HG02678 (cell line): Measurements from ENCODE around the gene C11orf91.
"Not testable (repeated sequence)": the region's sequence is repeated elsewhere in the genome, so short reads cannot be mapped to it uniquely, and the experiment has no call there.

Experiments used
- ATAC-seq: cut with Tn5 transposase; IDR thresholded peaks from one replicate; pipeline ENCODE4 v1.9.1; 2021; ENCODE audit warnings: mild to moderate bottlenecking, moderate library complexity; ENCODE audit not compliant: unreplicated experiment

Gene C11orf91

DNA sequence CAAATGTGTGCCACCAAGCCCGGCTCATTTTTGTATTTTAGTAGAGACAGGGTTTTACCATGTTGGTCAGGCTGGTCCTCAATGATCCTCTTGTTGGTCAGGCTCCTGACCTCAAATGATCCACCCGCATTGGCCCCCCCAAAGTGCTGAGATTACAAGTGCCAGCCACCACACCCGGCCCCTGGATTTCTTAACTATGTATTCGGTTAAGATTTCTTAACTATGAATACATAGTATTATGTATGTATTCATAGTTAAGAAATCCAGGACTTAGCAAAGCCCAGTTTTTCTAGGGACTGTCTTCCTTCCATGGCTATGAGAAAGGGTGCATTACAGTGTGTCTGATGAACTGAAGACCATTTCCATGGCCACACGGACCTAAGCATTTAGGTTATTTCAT lies 1.7 kb downstream of the C11orf91 start:
- no peak for ATAC-seq

DNA sequence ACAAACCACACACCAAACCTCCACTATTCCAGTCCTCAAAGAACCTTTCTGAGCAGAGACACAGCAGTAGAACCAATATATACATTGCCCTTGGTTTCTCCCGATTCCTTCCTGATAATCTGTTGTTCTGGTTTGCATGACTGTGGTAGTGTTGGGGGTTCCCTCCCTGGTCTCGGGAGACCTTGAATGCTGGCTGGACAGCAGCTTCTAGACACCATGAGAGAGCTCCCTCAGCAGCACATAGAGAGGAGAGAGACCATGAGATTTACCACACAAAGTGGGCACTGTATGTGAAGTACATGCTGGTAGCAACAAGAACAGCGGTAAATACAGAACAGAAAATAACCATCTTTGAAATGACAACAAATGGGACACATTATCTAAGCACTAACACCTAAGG lies 2.6 kb downstream of the C11orf91 start:
- ATAC-seq: no peak

DNA sequence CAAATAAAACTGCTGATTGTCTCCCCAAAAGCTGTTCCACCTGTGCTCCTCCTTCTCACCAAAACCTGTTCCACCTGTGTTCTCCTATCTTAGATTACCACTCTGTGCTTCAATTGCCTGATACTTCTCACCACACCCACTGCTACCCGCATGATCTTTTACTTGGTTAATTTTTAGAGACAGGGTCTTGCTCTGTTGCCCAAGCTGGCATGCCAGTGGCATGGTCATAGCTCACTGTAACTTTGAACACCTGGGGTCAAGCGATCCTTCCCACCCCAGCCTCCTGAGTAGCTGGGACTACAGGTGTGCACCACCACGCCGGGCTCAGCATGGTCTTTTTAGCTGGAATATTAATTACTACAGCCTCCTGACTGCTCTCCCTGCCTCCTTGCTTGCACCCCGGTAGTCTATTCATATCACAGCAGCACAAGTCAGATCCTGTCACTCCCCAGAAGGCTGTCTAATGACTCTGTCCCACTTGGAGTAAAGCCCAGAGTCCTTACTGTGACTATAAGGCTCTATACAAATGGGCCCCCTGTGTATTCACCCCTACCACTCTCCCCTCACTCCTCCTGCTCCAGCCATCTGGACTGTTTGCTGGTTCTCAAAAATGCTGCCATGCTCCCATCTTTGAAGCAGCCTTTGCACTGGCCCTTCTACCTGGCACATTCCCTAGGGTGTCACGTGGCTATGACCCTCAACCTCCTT lies 3.5 kb downstream of the C11orf91 start:
- ATAC-seq: no peak

DNA sequence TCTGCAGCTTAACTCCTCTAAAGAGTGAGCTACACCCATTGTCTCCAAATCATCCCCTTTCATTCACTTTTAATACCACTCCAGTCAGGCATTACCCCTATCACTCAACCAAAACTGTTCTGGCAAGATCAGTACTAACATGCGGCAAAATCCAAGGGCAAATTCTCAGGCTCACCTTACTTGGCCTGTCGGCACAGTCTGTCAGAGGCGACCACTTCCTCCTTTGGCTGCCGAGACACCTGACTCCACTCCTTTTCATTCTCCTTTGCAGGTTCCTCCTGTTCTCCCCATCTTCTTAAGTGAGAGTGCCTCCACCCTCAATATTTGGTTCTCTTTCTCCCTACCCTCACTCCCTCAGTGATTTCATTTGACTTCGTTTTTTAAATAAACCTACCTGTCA lies 4.2 kb downstream of the C11orf91 start:
- ATAC-seq: no peak

GRCh38 chr11:33695051-33695566 lies 5.5 kb downstream of the C11orf91 start:
- ATAC-seq: no peak

DNA sequence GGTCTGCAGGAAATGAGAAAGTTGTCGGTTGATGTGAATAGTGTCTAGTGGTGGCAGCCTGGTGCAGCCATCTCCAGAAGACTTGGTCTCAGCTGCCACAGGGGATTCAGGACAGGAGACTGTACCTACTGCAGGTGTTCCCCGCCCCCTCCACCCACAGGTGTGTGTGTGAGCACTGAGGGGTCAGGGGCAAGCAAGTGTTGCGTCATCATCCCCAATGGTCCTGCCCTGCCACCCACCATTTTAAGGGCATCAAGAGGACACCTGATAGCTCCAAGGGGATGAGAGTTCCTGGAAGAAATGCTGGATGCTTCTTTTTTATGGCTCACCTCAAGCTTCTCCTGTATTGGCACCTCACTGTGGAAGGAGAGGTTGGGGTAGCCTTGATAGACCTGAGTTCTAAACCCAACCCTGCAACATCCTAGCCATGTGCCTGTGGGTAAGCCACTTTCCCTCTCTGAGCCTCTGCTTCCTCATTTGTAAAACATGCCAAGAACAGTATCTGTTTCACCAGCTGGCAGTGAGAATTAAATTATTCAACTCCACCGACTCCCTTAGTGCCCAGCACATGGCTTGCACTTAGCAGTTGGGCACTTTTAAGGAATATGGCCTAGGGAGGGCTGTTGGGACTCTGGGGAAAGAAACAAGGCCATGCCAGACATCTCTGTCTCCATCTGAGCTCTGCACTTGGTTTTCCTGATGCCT lies 6.1 kb downstream of the C11orf91 start:
- ATAC-seq: no peak

GRCh38 chr11:33692541-33692940 lies 8.1 kb downstream of the C11orf91 start:
- ATAC-seq: no peak

DNA sequence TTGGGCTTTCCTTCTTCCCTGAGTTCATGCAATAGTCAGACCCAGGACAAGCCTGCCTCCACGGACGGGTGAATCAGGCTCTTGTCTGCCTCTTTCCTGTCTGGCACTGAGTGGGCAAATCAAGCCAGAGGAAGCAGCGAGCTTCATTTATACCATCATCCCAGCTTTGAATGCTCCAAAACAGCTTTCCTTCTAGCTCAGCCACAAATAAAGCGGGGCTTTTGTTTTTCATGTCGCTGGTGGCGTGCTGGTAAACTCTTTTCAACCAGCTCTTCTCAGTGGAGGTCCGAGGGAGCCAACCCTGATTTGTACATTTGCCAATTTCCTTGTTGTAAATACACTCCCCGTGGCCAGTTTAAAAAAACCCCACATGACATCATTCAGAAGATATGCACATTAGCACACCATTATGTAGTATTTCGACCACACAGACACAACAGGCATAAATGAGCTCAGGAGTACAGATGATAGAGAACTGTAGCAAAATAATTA lies 8.6 kb downstream of the C11orf91 start:
- no peak for ATAC-seq

- ATAC-seq: no peak
Measured at GRCh38 chr11:33691066-33691864, 9.4 kb downstream of the C11orf91 start.

DNA sequence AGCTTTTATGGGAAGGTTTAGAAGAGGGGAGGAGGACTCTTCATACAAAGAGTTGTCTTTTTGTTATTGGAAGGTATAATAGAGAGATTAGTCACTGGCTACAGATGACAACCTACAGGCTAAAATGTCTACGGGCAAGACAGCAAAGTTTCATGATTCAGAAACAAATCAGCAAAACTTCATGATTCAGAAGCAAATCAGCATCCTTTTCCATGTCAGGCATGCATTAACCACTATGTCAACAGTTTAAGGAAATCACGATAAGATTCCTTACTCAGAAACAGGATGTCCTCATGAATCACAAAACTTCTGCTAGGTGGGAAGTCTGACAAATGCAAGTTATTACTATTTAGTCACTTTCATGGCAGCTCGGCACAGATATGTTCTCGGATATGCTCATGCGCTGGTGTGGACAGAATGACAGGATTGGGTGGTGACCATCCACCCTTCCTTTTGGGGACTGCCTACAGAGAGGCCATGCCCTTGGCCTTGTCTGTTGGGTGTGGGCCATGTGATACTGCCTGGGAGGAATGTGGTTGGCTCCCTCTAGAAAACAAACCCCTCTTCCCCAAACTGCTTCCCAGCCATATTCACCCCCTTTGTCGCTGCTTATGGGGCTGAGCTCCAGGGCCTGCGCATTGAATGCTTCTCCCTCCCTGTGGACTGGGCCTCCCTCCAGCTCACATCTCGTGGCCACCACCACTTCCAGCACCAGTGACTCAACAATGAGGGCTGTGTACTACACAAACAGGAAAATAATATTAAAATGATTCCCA lies 10.1 kb downstream of the C11orf91 start:
- no peak for ATAC-seq

GRCh38 chr11:33689501-33689900 lies 11.1 kb downstream of the C11orf91 start:
- ATAC-seq: no peak

GRCh38 chr11:33689085-33689484 lies 11.5 kb downstream of the C11orf91 start:
- no peak for ATAC-seq

DNA sequence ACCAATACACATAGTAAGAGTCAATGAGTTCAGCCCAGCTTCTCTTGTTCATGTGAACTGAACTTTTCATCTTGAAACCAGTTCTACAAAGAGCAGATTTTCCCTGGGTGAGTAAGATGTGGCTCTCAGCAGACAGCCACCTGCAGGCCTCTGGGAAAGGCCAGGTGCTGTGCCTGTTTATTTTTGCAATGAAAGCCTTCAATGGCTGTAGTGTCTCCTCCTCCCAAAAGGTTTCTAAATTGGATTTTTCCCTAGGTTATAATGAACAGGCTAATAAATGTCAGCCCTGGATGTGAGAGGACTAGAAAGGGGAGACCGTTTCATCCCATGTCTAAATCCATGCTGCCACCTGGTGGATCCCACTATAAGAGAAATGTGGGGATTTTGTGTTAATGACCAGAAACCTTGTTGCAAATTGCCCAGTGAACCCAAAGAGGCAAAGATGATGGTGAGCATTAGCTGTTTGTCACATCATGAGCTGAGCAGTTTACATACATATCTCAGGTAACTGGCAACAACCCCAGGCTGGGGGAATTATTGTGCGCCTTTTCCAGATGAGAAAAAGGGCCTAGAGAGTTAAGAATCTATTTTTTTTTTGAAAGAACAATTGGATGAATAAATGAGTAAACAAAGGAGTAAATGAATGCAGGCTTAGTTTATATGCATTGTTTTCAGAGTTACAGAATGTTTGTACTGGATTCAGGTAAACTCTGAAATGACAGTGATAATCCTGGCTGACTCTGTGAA lies 12.7 kb downstream of the C11orf91 start:
- no peak for ATAC-seq

GRCh38 chr11:33685082-33685481 lies 15.5 kb downstream of the C11orf91 start:
- no peak for ATAC-seq

DNA sequence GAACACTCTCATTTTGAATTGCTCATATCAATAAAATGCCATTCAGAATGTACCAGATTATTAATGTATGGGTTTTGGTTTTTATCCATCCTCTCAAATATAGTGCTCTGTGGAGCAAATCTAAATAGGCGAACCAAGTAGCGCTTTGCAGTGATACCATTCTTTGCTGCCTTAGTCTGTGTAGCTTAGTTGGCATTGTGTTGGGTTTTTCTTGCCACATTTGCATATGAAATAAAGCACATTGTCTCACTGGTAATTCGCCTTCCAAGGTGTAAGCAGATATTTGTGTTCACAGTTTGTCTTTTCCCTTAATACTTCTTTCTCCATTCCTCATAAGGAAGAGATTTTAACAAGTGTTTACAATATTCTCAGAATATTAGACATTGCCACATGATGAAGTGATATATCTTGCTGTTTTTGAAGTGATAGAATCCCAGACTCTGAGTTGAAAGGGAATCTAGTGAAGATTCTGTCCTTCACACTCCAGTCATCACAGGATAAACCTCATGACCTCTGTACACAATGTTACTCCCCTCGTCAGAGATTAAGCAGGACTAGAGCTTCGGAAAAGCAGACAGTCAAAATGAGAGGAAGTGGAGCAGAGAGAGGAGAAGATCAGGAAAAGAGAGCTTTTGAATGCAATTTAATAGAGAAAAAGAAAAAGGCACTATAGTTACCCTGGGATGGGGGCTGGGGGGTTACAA lies 16.5 kb downstream of the C11orf91 start:
- no peak for ATAC-seq

- no peak for ATAC-seq
Measured at GRCh38 chr11:33682446-33682845, 18.2 kb downstream of the C11orf91 start.

GRCh38 chr11:33682019-33682418 lies 18.6 kb downstream of the C11orf91 start:
- no peak for ATAC-seq

GRCh38 chr11:33678616-33679015 lies 22.0 kb downstream of the C11orf91 start:
- not testable (repeated sequence) for ATAC-seq
